Measurements from ENCODE around the gene GALK2. TPM values are rescaled to one million over a fixed set of nuclear protein-coding genes. Genes with fewer than 3 reads are reported as not detected.

GALK2 gene
- polyA plus RNA-seq, 4 donors: 27.4 to 32.5 (median 30.9) TPM

GRCh38 chr15:49273734-49274318 is 103.8 kb downstream of the GALK2 start:
- no peak for DNase-seq (ENCODE audit: low read depth in 4 of 4, low spot score in 3 of 4)

GRCh38 chr15:49278751-49279150 is 108.7 kb downstream of the GALK2 start:
- DNase-seq (ENCODE audit: low read depth in 4 of 4, low spot score in 3 of 4): no peak

- no peak for DNase-seq (ENCODE audit: low read depth in 4 of 4, low spot score in 3 of 4)
These were observed 109.7 kb downstream of the GALK2 start for GRCh38 chr15:49279521-49280456.

DNA sequence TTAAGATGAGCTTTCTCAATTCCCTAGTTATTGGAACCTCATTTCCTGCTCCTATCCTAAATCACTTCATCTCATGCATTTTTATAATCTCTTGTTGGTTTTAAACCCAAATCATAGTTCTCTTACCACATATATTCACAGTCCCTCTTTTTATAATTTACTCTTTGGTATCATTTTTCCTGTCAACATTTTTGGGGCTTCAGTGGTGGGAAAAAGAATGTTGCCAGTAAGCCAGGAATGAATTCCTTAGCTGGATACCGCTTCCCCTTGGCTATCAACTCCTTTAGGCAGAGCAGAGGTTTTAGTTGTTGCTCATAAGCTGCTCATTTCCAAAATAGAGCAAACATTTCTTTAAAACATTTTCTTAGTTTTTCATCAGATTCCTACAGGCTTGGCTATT is 112.3 kb downstream of the GALK2 start:
- DNase-seq (ENCODE audit: low read depth in 4 of 4, low spot score in 3 of 4): no peak

DNA sequence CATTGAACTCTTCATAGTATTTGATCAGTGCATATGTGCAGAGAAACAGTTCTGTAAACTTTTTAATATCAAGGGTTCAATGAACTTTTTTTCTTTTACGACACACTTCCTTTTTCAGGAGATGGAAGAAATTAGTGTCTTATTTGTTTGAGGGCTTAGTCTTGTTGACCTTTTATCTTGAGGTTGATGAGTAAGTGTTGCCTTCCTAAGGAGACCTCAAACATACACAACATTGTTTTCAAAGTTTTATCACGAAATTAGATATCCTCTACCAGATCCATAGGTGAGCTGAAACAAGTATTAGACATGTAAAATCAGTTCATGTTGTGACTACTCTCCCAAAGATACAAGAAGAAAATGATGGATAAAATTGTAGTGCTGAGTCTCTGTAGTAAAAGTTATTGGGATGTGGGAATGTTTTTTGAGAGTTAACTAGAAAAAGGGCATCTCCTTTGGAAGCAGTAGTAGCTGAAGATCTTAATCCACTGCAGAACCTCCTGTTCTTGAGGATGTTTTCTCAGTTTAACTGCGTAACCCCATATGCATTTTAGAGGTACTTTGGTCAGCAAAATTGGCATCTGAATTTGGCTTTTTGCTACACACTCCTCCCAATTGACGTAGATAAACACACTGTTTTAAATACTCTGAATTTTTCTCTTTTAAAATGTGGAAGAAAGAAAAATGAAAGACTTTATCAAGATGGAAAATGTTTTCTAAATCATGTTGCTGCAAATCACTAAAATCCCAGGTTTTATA is 116.8 kb downstream of the GALK2 start:
- DNase-seq (ENCODE audit: low read depth in 4 of 4, low spot score in 3 of 4): no peak

DNA sequence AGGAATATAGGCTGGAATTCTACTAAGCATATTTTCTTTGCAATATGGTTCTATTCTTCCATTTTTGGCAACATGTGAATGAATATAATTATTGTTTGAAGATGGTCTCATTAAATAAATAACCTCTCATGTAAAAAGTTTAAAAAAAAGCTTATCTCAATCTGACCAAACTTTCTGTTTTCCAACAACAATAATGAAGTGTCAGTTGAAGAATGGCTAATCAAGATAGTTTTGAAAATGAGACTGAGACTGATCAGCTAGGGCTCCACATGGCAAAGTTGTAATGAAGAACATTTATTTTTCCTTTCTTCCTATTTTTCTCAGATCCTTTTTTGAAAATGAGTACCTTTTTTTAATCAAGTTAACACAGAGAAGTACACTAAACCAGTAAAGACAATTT is 117.4 kb downstream of the GALK2 start:
- DNase-seq (ENCODE audit: low read depth in 4 of 4, low spot score in 3 of 4): no peak

- no peak for DNase-seq (ENCODE audit: low read depth in 4 of 4, low spot score in 3 of 4)
These were observed 118.3 kb downstream of the GALK2 start for GRCh38 chr15:49288391-49288790.

- peak in 2 of 4 donors; percentile 3 to 16 for DNase-seq (ENCODE audit: low read depth in 4 of 4, low spot score in 3 of 4)
These were observed 120.1 kb downstream of the GALK2 start for GRCh38 chr15:49290191-49290590.

DNA sequence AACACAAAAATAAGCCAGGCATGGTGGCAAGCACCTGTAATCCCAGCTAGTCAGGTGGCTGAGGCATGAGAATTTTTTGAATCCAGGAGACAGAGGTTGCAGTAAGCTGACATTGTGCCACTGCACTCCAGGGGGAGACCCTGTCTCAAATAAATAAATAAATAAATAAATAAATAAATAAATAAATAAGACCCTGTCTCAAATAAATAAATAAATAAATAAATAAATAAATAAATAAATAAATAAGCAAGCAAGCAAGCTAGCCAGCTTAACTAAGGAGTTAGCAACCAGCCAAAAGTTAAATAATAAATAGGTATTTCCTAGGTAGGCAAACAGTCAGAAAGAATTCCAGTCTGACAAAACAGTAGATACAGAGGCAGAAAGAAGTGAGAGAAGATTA is 123.9 kb downstream of the GALK2 start:
- no peak for DNase-seq (ENCODE audit: low read depth in 4 of 4, low spot score in 3 of 4)

GRCh38 chr15:49296258-49296657 is 126.2 kb downstream of the GALK2 start:
- DNase-seq (ENCODE audit: low read depth in 4 of 4, low spot score in 3 of 4): no peak

GRCh38 chr15:49297584-49297983 is 127.5 kb downstream of the GALK2 start:
- DNase-seq (ENCODE audit: low read depth in 4 of 4, low spot score in 3 of 4): no peak

DNA sequence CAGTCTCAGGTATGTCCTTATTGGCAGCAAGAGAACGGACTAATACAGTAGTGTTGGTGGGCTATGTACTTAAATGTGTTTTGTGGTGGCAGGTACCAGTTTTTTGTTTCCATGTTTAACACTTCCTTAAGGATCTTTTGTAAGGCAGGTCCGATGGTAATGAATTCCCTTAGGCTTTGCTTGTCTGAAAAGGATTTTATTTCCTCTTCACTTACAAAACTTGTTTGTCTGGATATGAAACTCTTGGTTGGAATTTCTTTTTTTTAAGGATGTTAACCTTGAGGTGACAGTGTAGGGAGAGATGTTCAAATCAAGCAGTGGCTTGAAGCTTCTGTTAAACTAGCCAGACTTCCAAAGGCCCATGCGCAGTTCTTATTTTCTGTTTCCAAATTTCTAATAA is 130.8 kb downstream of the GALK2 start:
- no peak for DNase-seq (ENCODE audit: low read depth in 4 of 4, low spot score in 3 of 4)

DNA sequence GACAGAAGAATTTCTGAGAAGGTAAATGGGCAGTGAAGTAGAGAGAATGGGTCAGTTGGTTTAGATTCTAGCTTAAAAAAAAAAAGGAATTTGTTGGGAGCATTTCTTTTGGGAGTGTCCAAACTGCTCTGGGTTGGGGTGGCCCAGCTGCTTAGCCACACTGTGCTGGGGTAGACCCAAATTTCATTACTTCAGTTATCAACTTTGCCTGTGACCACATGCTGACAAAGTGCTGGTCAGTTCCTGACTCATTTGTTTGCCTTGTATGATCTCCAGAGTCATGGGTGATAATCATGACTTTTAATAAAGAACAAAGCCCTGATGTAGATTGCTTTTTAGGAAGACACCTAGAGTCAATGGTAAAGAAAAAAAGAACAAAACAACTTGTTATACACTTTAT is 131.5 kb downstream of the GALK2 start:
- no peak for DNase-seq (ENCODE audit: low read depth in 4 of 4, low spot score in 3 of 4)

DNA sequence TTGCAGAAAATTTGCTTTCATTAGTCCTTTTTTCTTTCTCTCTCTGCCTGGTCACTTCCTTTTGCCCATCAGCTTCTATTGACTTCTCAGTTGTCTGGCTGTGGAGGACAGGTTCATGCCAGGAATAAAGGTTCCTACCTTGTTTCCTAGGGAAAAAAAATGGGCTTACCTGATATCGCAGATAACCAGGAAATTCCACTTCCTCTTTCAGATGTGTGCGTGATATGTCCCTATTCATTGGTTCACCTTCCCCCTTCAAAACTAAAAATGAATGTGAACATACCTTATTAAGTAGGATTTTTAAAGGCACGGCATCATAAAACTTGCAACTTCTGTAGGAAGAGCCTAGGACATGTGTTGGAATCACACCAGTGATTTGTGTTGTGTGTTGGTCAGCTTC is 133.0 kb downstream of the GALK2 start:
- DNase-seq (ENCODE audit: low read depth in 4 of 4, low spot score in 3 of 4): no peak

GRCh38 chr15:49306551-49306950 is 136.5 kb downstream of the GALK2 start:
- DNase-seq (ENCODE audit: low read depth in 4 of 4, low spot score in 3 of 4): no peak

DNA sequence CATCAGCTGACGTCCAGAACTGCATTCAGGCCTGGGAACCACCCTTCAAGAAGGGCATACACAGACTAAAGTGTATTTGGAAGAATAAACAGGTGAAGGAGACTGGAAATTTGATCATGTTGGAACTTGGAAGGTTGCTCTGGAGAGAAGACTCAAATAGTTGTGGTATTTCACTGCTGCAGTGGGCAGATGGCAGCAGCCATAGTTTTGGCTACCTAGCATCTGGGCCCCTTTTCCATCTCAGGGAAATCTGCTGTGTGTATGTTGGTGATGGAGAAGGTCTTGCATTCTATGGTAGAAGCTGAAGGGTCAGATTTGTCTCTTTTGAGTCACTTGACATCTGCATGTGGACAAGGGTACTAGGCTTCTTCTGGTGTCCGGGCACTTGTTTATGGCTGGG is 138.6 kb downstream of the GALK2 start:
- DNase-seq (ENCODE audit: low read depth in 4 of 4, low spot score in 3 of 4): no peak

GRCh38 chr15:49309889-49310288 is 139.8 kb downstream of the GALK2 start:
- DNase-seq (ENCODE audit: low read depth in 4 of 4, low spot score in 3 of 4): no peak

- no peak for DNase-seq (ENCODE audit: low read depth in 4 of 4, low spot score in 3 of 4)
These were observed 143.6 kb downstream of the GALK2 start for GRCh38 chr15:49313650-49314049.

DNA sequence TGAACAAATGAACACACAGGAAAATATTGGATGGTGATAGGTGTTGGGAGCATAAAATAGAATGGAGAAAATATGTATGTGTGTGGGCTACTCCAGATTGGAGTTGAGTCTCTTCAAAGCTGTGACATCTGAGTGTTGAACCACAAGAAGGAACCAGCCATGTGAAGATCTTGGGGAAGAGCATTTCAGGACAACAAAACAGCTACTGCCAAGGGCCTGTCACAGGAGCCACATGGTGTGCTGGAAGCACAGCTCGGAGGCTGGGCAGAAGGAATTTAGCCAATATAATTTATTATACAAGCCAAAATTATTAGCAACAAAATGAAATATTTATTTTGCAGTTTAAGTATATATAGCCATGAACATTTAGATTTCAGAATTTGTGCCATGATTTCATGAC is 144.7 kb downstream of the GALK2 start:
- no peak for DNase-seq (ENCODE audit: low read depth in 4 of 4, low spot score in 3 of 4)

DNA sequence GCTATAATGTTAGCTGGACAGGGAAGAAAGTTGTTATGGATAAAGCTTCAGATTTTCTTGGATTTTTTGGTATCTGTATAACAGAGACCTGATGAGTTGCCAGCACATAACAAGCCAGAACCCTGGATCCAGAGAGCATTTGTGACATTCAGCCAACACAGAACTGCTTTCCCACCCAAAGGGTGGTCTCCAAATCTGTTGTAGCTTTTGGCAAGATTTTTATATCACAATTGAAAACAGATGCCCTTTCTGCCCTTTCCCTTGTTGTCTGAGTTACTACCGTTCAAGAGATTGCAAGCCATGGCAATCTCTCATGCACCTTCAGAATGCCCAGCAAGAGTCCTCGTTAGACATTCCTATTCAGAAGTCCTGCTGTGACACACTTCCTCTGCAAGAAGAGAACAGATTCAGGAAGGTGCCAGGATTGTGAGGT is 145.4 kb downstream of the GALK2 start:
- DNase-seq (ENCODE audit: low read depth in 4 of 4, low spot score in 3 of 4): no peak

DNA sequence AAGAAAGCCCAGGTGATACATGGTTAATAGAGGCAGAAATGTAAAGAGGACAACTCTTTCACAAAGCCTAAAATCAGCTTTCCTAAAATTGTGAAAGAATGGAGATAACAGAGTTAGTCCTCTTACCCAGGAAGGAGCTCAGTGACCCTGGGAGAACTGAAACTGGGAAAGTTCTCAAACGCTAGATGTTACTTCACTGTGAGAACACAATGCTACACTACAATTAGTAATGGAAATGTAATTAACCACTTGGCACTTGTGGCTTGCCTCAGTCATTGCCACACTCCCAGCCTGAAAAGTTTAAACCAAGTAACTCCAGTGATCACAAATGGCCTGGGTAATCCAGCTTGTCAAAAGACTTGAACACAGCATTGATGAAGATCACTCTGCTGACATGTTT is 150.3 kb downstream of the GALK2 start:
- DNase-seq (ENCODE audit: low read depth in 4 of 4, low spot score in 3 of 4): no peak
